SHP77 treated with DMSO at 0.1 percent for 48 hours (cell line): ENCODE results near the gene ITGB4.

ENCODE experiments used
- DNase-seq: peaks from one replicate; lab custom pipeline; 2025; lab: John Stamatoyannopoulos, UW

Gene ITGB4

GRCh38 chr17:75697651-75698291 is 23.5 kb upstream of the ITGB4 start:
- DNase-seq: no peak

DNA sequence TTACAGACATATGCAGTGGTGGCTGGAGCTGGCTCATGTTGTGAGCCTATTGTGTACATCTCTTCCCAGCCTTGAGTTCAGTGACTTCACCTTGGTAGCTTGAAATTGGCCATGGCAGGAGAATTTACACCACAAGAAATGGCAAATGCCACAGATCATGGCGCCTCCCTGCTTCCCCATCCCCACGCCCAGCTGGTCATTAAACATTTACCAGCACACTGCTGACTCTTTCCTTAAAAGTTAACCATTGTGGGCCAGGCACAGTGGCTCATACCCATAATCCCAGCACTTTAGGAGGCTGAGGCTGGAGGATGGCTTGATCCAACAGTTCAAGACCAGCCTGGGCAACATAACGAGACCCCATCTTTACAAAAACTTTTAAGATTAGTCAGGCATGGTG is 22.6 kb upstream of the ITGB4 start:
- DNase-seq: no peak

GRCh38 chr17:75701288-75701687 is 20.0 kb upstream of the ITGB4 start:
- DNase-seq: no peak

- no peak for DNase-seq
Measured at GRCh38 chr17:75703191-75703590, 18.1 kb upstream of the ITGB4 start.

DNA sequence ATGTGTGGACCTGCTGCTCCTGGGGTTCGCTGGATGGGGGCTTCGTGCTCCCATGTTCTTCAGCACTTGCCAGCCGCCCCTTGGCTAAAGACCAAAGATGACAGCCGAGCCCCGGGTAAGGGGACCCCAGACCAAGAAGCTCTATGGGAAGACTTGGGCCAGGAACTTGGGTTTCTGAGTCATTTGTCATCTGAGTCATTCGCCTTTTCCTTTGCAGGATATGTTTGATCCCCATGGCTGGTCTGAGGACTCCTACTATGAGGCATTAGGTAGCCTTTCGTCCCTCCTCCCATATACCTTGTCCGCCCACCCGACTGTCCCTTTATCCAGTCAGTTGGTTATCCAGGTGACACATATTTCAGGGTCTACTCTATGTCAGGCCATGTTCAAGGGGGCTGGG is 17.7 kb upstream of the ITGB4 start:
- no peak for DNase-seq

DNA sequence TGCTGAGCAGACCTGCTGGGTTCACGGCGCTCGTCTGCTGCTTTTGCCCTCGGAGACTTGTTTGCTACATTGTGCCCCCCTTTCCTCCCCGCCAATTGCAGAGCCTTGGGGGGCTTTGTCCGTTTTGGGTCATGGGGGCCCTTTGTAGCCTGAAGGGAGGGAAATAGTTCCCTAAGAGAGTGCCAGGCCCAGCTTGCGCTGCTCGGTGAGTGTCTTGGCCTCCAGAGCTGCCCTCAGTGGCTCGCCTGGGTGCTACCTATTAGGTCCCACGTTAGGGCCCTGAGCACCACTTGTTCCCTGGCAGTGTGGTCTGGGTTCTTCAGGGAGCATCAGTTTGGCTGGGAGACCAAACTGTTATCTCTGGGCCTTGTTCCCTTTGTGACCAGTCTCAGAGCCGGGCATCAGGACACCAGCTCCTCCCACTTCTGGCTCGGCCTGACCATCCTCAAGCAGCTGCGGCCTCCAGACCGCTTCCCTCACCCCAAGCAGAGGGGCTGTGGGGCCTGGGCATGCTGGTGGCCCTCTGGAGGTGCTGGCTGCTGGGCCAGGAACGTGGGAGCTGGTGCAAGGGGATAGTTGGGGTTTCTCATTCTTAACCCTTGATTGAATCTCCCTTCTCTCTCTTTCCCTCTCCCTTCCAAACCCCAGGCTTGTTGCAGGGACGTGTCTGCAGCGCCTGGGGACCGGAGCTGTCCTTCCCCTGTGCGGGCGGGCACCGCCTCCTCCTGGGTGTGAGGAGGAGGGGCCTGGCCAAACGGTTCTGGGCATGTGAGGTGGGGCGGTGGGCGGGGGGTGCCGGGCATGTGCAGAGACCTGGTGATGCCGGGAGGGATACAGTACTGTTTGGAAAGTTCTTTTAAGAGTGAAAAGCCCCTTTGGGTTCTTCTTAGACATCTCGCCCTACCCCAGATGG is 16.0 kb upstream of the ITGB4 start:
- no peak for DNase-seq

DNA sequence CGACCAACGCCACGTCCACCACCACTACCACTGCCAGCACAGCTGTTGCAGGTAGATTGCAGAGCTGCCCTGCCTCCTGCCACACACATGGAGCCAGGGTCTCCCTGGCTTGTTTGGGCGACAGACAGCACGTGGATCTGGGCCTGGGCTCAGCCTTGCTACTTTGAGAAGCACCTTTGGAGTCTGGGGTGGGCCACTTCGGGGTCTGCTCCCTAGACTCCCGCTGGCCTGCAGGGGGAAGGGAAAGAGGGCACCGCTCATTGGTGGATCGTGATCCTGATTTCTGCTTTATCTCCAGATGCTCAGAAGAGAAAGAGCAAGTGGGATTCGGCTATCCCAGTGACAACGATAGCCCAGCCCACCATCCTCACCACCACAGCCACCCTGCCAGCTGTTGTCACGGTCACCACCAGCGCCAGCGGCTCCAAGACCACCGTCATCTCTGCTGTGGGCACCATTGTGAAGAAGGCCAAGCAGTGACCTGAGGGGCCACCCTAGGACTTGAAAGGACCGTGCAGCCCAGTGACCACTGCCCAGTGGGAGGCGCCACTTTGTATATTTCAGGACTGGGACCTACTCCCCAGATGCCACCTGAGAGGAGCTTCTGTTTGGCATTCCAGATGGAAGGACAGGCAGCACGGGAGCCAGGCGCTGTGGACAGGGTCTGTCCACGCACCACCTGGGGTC is 15.1 kb upstream of the ITGB4 start:
- DNase-seq: no peak

DNA sequence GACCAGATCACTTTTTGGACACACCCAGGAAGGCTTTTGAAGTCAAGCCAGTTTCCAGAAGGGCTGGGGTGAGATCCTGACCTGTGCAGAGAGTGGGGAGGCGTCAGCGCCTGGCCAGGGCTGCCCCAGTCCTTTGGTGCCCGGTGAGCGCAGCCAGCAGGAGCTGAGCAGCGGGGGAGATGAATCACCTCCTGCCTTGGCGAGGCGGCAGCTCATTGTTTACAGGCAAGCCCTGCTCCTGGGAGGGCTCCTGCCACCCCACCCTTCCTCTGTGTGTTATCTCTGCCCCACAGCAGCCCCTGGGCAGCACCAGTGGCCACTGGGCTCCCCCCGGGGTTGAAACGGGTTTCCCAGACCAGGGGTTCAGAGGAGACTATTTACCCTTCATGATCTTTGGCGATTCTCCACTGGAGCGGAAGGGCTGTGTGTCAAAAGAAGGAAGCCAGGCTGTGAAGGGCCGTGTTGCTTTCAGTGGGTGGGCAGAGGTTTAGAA is 14.1 kb upstream of the ITGB4 start:
- DNase-seq: no peak

DNA sequence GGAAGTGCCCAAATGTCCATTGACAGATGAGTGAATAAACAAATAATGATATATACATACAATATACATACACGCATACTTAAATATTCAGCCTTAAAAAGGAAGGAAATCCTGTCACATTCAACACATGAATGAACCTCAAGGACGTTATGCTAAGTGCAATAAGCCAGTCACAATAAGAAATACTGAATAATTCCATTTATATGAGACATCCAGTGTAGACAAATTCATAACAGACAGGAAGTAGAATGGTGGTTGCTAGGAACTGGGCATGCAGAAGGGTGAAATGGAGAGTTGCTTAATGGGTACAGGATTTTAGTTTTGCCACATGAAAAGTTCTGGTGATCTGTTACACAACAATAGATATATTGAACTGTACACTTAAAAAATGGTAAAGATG is 8.8 kb upstream of the ITGB4 start:
- DNase-seq: no peak

DNA sequence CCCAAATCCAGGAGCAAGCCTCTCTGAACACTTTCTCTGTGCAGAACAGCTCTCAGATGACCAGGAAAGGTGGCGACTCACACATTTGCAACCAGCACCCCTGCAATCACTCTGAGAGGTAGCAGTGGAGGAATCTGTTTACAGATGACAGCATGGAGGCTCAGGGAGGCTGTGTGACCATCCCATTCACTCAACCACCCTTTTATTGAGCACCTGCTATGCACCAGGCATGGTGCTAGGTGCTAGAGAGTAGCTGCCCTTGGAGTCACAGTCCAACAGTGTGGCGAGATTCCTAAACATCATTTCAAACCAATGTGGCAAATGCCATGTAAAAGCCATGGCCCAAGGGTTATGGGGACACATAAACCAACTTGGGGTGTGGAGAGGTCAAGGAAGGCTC is 1.5 kb upstream of the ITGB4 start:
- no peak for DNase-seq

DNA sequence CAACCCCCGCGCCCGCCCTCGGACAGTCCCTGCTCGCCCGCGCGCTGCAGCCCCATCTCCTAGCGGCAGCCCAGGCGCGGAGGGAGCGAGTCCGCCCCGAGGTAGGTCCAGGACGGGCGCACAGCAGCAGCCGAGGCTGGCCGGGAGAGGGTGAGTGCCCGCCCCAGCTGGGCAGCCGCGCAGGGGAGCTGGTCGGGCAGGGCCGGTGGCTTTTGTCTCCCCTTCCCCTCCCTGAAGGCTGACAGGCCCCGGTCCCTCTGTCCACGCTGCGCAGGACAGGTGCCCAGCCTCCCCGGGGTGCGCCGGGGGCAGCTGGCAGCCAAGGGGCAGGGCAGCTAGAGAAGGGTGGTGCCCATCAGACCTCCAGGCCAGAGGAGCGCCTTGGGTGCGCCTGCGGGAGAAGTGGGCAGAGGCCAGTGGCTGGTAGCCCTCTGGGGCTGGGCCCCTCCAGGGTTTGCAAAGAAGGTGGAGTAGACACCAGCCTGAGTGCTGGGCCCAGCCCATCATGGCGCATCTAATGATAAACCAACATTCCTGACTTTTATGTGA is 278 bp downstream of the ITGB4 start:
- DNase-seq: no peak

DNA sequence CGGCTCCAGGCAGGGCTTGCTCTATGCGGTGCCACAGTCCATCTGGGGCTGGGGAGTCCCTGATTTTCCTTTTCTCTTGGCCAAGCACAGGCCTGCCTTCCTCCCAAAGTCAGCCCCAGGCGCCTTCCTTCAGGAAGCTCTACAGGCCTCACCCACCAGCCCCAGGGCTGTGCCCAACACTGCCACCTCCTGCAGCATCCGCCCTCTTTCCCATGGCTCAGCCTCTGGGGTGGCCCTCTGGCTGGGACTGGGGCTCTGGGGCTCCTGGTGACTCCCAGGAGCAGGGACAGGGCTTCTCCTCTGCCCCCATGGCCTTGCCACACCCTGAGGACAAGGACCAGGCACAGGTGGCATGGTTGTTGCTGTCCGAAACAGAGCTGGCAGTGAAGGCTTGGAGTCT is 817 bp downstream of the ITGB4 start:
- DNase-seq: no peak

DNA sequence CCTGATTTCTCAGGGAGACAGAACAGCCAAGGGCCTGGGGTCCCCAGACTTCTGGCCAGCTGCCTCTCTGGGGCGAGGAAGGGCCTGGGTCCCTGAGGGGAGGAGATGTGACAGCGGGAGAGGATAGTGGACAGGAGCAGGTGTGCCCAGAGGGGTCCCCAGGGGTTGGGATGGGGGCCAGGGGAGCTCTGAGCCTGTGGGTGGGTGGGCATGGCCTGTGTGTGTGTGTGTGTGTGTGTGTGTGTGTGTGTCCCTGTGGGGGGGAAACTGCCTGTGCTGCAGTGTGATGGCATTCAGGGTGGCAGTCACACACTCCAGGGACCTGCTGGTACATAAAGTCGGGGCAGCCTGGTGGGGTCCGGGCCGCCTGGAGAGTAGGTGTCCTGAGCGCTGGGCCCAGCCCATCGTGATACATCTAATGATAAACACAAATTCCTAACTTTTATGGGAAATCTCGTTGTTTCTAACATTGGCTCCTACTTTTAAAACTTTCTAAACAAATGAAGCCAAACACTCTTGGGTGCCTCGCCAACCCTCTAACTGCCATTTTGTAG is 1.4 kb downstream of the ITGB4 start:
- DNase-seq: no peak

DNA sequence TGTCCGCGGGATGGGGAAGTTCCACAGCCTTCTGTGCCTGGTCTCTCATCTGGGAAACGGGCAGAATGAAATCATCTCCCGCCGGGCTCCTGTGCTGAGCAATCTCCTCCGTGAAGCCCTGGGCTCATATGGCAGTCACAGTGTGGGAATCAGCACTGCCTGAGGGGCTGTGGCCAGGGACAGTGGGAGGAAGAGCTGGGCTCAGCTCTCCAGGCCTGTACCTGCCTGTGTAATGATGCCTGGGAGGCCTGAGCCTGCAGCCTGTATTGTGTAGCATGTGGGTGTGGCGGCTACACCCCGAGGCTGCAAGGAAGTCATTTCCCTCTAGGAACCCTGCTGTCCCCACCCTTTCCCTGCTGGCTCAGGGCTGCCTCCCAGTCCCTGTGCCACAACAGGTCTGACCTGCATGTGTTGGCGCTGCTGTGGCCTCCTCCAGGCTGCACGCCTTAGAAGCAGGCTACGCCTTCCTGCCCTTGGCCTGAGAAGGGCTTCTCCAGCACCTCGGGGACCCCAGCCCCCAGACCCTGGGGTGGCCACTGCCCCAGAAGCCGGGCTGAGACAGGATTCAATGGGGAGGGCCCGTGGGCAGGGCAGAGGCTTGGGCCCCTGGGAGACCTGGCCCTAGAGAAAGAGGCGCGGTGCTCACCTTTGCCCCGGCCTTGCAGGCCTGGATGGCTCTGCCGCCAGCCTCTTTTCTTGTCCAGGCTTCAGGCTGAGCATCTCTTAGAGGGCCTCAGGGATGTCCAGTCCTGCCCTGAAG is 2.1 kb downstream of the ITGB4 start:
- no peak for DNase-seq

- no peak for DNase-seq
Measured at GRCh38 chr17:75724016-75725003, 3.1 kb downstream of the ITGB4 start.

- no peak for DNase-seq
Measured at GRCh38 chr17:75725504-75725903, 4.2 kb downstream of the ITGB4 start.

- DNase-seq: no peak
Measured at GRCh38 chr17:75727391-75727790, 6.1 kb downstream of the ITGB4 start.

DNA sequence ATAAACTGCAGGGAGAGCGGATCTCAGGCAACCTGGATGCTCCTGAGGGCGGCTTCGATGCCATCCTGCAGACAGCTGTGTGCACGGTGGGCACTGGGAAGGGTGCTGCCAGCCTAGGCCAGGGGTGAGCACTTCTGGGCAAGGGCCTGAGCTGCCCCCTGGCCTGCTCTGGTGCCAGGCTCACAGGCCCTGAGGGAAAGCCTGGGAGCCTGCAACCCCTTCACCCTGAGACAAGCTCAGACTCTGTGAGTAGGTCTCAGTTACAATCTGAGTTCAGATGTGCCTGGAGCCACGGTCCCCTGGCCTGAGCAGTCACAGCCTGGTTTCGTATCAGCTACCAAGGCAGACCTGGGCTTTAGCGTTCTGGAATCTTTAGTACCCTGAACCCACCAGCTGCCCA is 8.1 kb downstream of the ITGB4 start:
- no peak for DNase-seq

DNA sequence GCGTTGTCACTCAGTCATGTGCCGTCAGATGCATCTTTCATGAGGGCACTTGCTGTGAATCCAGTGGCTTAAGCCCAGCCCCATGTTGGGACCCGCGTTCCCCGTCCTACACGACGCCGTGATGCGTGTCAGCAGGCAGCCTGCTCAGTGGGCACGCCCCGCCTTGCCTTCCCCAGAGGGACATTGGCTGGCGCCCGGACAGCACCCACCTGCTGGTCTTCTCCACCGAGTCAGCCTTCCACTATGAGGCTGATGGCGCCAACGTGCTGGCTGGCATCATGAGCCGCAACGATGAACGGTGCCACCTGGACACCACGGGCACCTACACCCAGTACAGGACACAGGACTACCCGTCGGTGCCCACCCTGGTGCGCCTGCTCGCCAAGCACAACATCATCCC is 8.8 kb downstream of the ITGB4 start:
- DNase-seq: no peak

DNA sequence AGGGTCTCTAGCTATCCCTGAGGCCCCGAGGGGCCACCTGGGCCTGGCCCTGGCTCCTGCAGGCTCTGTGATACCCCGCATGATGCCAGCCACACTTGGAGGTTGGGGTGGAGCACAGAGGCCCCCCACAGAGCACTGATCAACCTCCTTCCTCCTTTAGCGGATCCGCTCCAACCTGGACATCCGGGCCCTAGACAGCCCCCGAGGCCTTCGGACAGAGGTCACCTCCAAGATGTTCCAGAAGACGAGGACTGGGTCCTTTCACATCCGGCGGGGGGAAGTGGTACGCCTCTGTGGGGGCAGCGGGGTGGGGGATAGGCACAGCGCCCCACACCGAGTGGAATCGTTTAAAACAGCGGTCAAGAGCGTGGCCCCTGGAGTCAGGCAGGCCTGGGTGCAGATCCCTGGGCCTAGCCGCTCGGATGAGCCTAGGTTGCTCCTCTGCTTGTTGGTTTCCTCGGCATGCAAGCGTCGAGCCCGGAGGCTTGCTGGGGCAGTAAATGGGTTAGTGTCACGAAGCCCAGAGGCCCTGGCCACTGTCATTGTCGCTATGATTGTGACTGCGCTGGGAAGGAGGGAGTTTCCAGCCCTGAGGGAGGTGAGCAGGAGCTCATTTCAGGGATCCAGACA is 9.9 kb downstream of the ITGB4 start:
- no peak for DNase-seq
